NCI-H748 (cell line): ENCODE data around the gene STARD3.
"Not testable (repeated sequence)": the region's sequence is repeated elsewhere in the genome, so short reads cannot be mapped to it uniquely, and the experiment has no call there.

Experiments
- DNase-seq: peaks from one replicate; lab custom pipeline; 2025; ENCODE audit not compliant: unreplicated experiment; lab: John Stamatoyannopoulos, UW

STARD3 gene

GRCh38 chr17:39687101-39687545 is 50.2 kb downstream of the STARD3 start:
- DNase-seq, result no peak

GRCh38 chr17:39687546-39688474 is 50.9 kb downstream of the STARD3 start, which contains the start of gene PGAP3:
Gene PGAP3 (minus strand): TSS chr17:39688057. CDS start chr17:39688014, 43 bp downstream.
- peak; percentile 93 for DNase-seq

- no peak for DNase-seq
Measured at GRCh38 chr17:39688475-39688835, 51.5 kb downstream of the STARD3 start.

- DNase-seq, result no peak
Measured at GRCh38 chr17:39688945-39689344, 52.0 kb downstream of the STARD3 start.

- DNase-seq, result no peak
Measured at GRCh38 chr17:39694593-39694992, 57.6 kb downstream of the STARD3 start.

- DNase-seq, result no peak
Measured at GRCh38 chr17:39695089-39695474, 58.1 kb downstream of the STARD3 start.

GRCh38 chr17:39696731-39697130 is 59.8 kb downstream of the STARD3 start:
- no peak for DNase-seq

- DNase-seq, result no peak
Measured at GRCh38 chr17:39697961-39698360, 61.0 kb downstream of the STARD3 start.

GRCh38 chr17:39699157-39699817 is 62.3 kb downstream of the STARD3 start:
- DNase-seq, result not testable (repeated sequence)

- no peak for DNase-seq
Measured at GRCh38 chr17:39699818-39700147, 62.8 kb downstream of the STARD3 start, which contains the start of gene ERBB2. Gene ERBB2 (plus strand): TSS chr17:39700064. CDS start chr17:39700239, 175 bp downstream.

- no peak for DNase-seq
Measured at GRCh38 chr17:39700148-39700987, 63.4 kb downstream of the STARD3 start.

- no peak for DNase-seq
Measured at GRCh38 chr17:39701012-39701783, 64.3 kb downstream of the STARD3 start.

- no peak for DNase-seq
Measured at GRCh38 chr17:39701784-39702422, 65.0 kb downstream of the STARD3 start.

- DNase-seq, result no peak
Measured at GRCh38 chr17:39702901-39703893, 66.3 kb downstream of the STARD3 start.

- DNase-seq, result no peak
Measured at GRCh38 chr17:39703913-39704312, 67.0 kb downstream of the STARD3 start.

GRCh38 chr17:39704821-39705551 is 68.0 kb downstream of the STARD3 start:
- no peak for DNase-seq

GRCh38 chr17:39705786-39706348 is 68.9 kb downstream of the STARD3 start:
- DNase-seq, result no peak

GRCh38 chr17:39706383-39706782 is 69.4 kb downstream of the STARD3 start:
- no peak for DNase-seq
